ENCODE measurements around the gene GRAMD1C.

Gene GRAMD1C

GRCh38 chr3:113947372-113948014 lies 108.9 kb downstream of the GRAMD1C start, which contains the start of gene ZDHHC23:
Gene ZDHHC23, plus strand, starts transcription at chr3:113948013. Its CDS starts 790 bp downstream, at chr3:113948803.
- no peaks in the 10 kb centered on the region for H3K9me3 ChIP-seq (ENCODE audit: control insufficient read depth, insufficient read depth, low read length)
- no peak for DNase-seq (ENCODE audit: low read depth, low spot score)

DNA sequence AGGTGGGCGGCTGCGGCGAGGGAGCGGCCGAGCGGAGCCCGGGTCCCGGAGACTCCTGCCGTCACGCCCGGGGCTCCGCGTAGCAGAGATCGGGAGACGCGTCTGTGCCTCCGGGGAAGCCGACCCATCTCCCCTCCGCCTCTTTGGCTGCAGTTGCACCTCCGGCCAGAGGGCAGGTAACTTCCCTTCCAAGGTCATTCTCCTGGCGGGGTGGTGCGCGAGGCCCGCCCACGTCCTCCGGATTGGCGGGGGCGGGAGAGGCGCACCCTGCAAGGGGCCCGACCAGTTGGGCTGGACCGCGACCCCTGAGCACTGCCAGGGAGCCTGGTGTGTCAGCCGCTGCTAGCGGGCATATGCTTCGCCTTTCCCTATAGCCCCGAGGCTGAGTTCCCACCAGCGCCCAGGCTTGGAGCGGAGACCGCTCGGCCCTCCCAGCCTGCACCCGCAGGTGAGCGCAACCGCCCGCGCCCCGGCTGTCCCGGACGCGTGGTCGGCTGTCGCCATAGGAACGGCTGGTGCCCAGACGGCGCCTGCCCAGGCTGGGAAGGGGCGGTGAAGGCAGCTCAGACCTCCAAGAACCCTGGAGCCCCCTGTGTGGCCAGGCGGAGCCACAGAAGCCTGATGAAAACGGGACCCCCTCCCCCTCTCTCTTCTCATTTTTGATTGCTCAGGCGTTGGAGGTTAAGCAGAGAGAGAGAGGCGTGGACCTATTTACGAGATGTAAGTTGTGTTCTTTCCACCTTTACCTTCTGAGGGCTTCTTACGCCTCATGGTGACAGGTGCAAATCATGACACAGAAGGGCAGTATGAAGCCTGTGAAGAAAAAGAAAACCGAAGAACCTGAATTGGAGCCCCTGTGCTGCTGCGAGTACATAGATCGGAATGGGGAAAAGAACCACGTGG lies 109.7 kb downstream of the GRAMD1C start:
- Histone ChIP-seq H3K27me3 (ENCODE audit: control insufficient read depth, insufficient read depth, low read length) (no peaks in the 10 kb centered on the region), H3K4me1 (ENCODE audit: control insufficient read depth, insufficient read depth, low read length) (no peaks in the 10 kb centered on the region), H3K4me3 (ENCODE audit: low read length) (peak overlapping the region; percentile 79), H3K27ac (ENCODE audit: low read length) (no peak overlapping the region), H3K9me3 (ENCODE audit: control insufficient read depth, insufficient read depth, low read length) (no peaks in the 10 kb centered on the region), H3K36me3 (ENCODE audit: control insufficient read depth, insufficient read depth, low read length) (no peaks in the 10 kb centered on the region)
- no peak for DNase-seq (ENCODE audit: low read depth, low spot score)
- WGBS (ENCODE audit: insufficient coverage, insufficient read length): no CpG with 5 or more reads among the region's 65 CpGs

More at GRCh38 chr3:113947372-113948014, 108.9 kb downstream of the GRAMD1C start, which contains the start of gene ZDHHC23:
- H3K4me1 ChIP-seq (ENCODE audit: control insufficient read depth, insufficient read depth, low read length): no peaks in the 10 kb centered on the region
- no peaks in the 10 kb centered on the region for H3K27me3 ChIP-seq (ENCODE audit: control insufficient read depth, insufficient read depth, low read length)
- H3K4me3 ChIP-seq (ENCODE audit: low read length): peak within 1 kb of the TSS; percentile 79
- WGBS (ENCODE audit: insufficient coverage, insufficient read length): no CpG with 5 or more reads among the region's 80 CpGs
- no peak within 1 kb of the TSS for H3K27ac ChIP-seq (ENCODE audit: low read length)
- no peaks in the 10 kb centered on the region for H3K36me3 ChIP-seq (ENCODE audit: control insufficient read depth, insufficient read depth, low read length)

- Histone ChIP-seq H3K9me3 (ENCODE audit: control insufficient read depth, insufficient read depth, low read length) (no peaks in the 10 kb centered on the region), H3K4me1 (ENCODE audit: control insufficient read depth, insufficient read depth, low read length) (no peaks in the 10 kb centered on the region), H3K27ac (ENCODE audit: low read length) (no peak overlapping the region), H3K27me3 (ENCODE audit: control insufficient read depth, insufficient read depth, low read length) (no peaks in the 10 kb centered on the region), H3K4me3 (ENCODE audit: low read length) (no peak overlapping the region), H3K36me3 (ENCODE audit: control insufficient read depth, insufficient read depth, low read length) (peaks cover 2% of the 10 kb centered on the region; the same call in 1 of the 2 replicates)
- no peak for DNase-seq (ENCODE audit: low read depth, low spot score)
Observed at GRCh38 chr3:113952921-113953320, 114.3 kb downstream of the GRAMD1C start.

GRCh38 chr3:113953677-113954076 lies 115.1 kb downstream of the GRAMD1C start:
- no CpG with 5 or more reads among the region's 7 CpGs for WGBS (ENCODE audit: insufficient coverage, insufficient read length)
- no peak overlapping the region for H3K27ac ChIP-seq (ENCODE audit: low read length)
- peaks cover 2% of the 10 kb centered on the region; the same call in 1 of the 2 replicates for H3K36me3 ChIP-seq (ENCODE audit: control insufficient read depth, insufficient read depth, low read length)
- H3K4me3 ChIP-seq (ENCODE audit: low read length): no peak overlapping the region
- no peaks in the 10 kb centered on the region for H3K27me3 ChIP-seq (ENCODE audit: control insufficient read depth, insufficient read depth, low read length)
- H3K4me1 ChIP-seq (ENCODE audit: control insufficient read depth, insufficient read depth, low read length): no peaks in the 10 kb centered on the region
- H3K9me3 ChIP-seq (ENCODE audit: control insufficient read depth, insufficient read depth, low read length): no peaks in the 10 kb centered on the region
- no peak for DNase-seq (ENCODE audit: low read depth, low spot score)

DNA sequence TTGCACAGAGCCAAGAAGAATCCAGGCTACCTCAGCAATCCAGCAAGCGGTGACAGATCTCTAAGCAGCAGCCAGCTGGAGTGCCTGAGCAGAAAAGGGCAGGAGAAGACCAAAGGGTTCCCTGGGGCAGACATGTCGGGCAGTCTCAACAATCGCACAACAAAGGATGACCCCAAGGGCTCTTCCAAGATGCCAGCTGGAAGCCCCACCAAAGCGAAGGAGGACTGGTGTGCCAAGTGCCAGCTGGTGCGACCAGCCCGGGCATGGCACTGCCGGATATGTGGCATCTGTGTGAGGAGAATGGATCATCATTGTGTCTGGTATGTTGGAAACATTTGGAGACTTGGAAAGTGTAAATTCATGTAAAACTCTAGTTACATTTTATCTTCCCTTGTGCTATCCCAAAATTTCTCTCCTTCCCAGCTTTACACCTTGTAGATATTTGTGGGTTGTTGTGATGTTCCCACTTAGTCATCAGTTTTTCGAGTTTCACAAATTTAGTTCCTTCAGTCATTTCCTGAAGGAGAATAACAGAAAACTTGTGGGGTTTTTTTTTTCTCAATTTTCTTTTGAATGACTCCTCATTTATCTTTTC lies 115.6 kb downstream of the GRAMD1C start:
- Histone ChIP-seq H3K27me3 (ENCODE audit: control insufficient read depth, insufficient read depth, low read length) (no peaks in the 10 kb centered on the region), H3K36me3 (ENCODE audit: control insufficient read depth, insufficient read depth, low read length) (peaks cover 4% of the 10 kb centered on the region; the same call in 1 of the 2 replicates), H3K9me3 (ENCODE audit: control insufficient read depth, insufficient read depth, low read length) (no peaks in the 10 kb centered on the region), H3K4me1 (ENCODE audit: control insufficient read depth, insufficient read depth, low read length) (no peaks in the 10 kb centered on the region), H3K4me3 (ENCODE audit: low read length) (no peak overlapping the region), H3K27ac (ENCODE audit: low read length) (no peak overlapping the region)
- DNase-seq (ENCODE audit: low read depth, low spot score): no peak
- WGBS (ENCODE audit: insufficient coverage, insufficient read length): no CpG with 5 or more reads among the region's 8 CpGs

- Histone ChIP-seq H3K4me3 (ENCODE audit: low read length) (no peak overlapping the region), H3K4me1 (ENCODE audit: control insufficient read depth, insufficient read depth, low read length) (no peaks in the 10 kb centered on the region), H3K36me3 (ENCODE audit: control insufficient read depth, insufficient read depth, low read length) (peaks cover under 1% of the 10 kb centered on the region; the same call in 1 of the 2 replicates), H3K27ac (ENCODE audit: low read length) (no peak overlapping the region), H3K9me3 (ENCODE audit: control insufficient read depth, insufficient read depth, low read length) (no peaks in the 10 kb centered on the region), H3K27me3 (ENCODE audit: control insufficient read depth, insufficient read depth, low read length) (no peaks in the 10 kb centered on the region)
- DNase-seq (ENCODE audit: low read depth, low spot score): no peak
- WGBS (ENCODE audit: insufficient coverage, insufficient read length): no CpG with 5 or more reads among the region's 3 CpGs
Observed at GRCh38 chr3:113963879-113964278, 125.3 kb downstream of the GRAMD1C start.

GRCh38 chr3:113966172-113966571 lies 127.6 kb downstream of the GRAMD1C start:
- Histone ChIP-seq H3K36me3 (ENCODE audit: control insufficient read depth, insufficient read depth, low read length) (no peaks in the 10 kb centered on the region), H3K4me3 (ENCODE audit: low read length) (no peak overlapping the region), H3K4me1 (ENCODE audit: control insufficient read depth, insufficient read depth, low read length) (no peaks in the 10 kb centered on the region), H3K27me3 (ENCODE audit: control insufficient read depth, insufficient read depth, low read length) (no peaks in the 10 kb centered on the region), H3K9me3 (ENCODE audit: control insufficient read depth, insufficient read depth, low read length) (no peaks in the 10 kb centered on the region), H3K27ac (ENCODE audit: low read length) (no peak overlapping the region)
- no CpG with 5 or more reads among the region's 2 CpGs for WGBS (ENCODE audit: insufficient coverage, insufficient read length)
- no peak for DNase-seq (ENCODE audit: low read depth, low spot score)

- Histone ChIP-seq H3K9me3 (ENCODE audit: control insufficient read depth, insufficient read depth, low read length) (no peaks in the 10 kb centered on the region), H3K4me3 (ENCODE audit: low read length) (no peak overlapping the region), H3K36me3 (ENCODE audit: control insufficient read depth, insufficient read depth, low read length) (no peaks in the 10 kb centered on the region), H3K27ac (ENCODE audit: low read length) (no peak overlapping the region), H3K4me1 (ENCODE audit: control insufficient read depth, insufficient read depth, low read length) (no peaks in the 10 kb centered on the region), H3K27me3 (ENCODE audit: control insufficient read depth, insufficient read depth, low read length) (no peaks in the 10 kb centered on the region)
- no peak for DNase-seq (ENCODE audit: low read depth, low spot score)
- WGBS (ENCODE audit: insufficient coverage, insufficient read length): no CpG with 5 or more reads among the region's 2 CpGs
Observed at GRCh38 chr3:113968986-113969385, 130.4 kb downstream of the GRAMD1C start.

GRCh38 chr3:113977822-113978221 lies 139.2 kb downstream of the GRAMD1C start:
- Histone ChIP-seq H3K4me1 (ENCODE audit: control insufficient read depth, insufficient read depth, low read length) (no peaks in the 10 kb centered on the region), H3K9me3 (ENCODE audit: control insufficient read depth, insufficient read depth, low read length) (no peaks in the 10 kb centered on the region), H3K27me3 (ENCODE audit: control insufficient read depth, insufficient read depth, low read length) (no peaks in the 10 kb centered on the region), H3K36me3 (ENCODE audit: control insufficient read depth, insufficient read depth, low read length) (no peaks in the 10 kb centered on the region), H3K27ac (ENCODE audit: low read length) (no peak overlapping the region), H3K4me3 (ENCODE audit: low read length) (no peak overlapping the region)
- no peak for DNase-seq (ENCODE audit: low read depth, low spot score)
- no CpG with 5 or more reads among the region's 4 CpGs for WGBS (ENCODE audit: insufficient coverage, insufficient read length)

DNA sequence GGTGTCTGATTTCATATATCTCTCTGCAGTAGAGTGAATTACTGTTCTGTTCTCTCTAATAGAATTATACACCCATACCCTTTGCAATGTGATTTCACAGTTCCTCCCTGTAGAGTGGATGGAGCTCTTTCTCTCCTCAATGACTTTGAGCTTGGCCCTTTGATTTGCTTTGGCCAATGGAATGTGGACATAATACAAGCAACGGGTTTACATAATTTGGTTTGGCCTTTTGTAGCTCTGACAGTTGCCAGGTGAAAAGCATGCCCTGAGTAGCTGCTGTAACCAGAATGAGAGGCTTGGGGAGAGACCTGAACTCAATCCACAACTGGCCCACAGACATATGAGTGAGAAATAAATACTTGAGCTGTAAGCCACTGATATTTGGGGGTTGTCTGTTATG lies 141.3 kb downstream of the GRAMD1C start:
- WGBS (ENCODE audit: insufficient coverage, insufficient read length): no CpG with 5 or more reads among the region's 1 CpG
- no peak overlapping the region for H3K4me3 ChIP-seq (ENCODE audit: low read length)
- no peaks in the 10 kb centered on the region for H3K36me3 ChIP-seq (ENCODE audit: control insufficient read depth, insufficient read depth, low read length)
- H3K4me1 ChIP-seq (ENCODE audit: control insufficient read depth, insufficient read depth, low read length): no peaks in the 10 kb centered on the region
- H3K27ac ChIP-seq (ENCODE audit: low read length): no peak overlapping the region
- H3K9me3 ChIP-seq (ENCODE audit: control insufficient read depth, insufficient read depth, low read length): no peaks in the 10 kb centered on the region
- H3K27me3 ChIP-seq (ENCODE audit: control insufficient read depth, insufficient read depth, low read length): no peaks in the 10 kb centered on the region
- DNase-seq (ENCODE audit: low read depth, low spot score): no peak

Measured in iPS DF 6.9 (cell line).